ENCODE results near the gene SLITRK3. TPM values are rescaled to one million over a fixed set of nuclear protein-coding genes. Genes with fewer than 3 reads are reported as not detected.
A peak's percentile ranks its signal among the peaks of the same experiment; 100 is the strongest.

SLITRK3 gene
- 0.79 and 1.1 TPM in 2 replicates for total RNA-seq (ENCODE audit: low replicate concordance)

DNA sequence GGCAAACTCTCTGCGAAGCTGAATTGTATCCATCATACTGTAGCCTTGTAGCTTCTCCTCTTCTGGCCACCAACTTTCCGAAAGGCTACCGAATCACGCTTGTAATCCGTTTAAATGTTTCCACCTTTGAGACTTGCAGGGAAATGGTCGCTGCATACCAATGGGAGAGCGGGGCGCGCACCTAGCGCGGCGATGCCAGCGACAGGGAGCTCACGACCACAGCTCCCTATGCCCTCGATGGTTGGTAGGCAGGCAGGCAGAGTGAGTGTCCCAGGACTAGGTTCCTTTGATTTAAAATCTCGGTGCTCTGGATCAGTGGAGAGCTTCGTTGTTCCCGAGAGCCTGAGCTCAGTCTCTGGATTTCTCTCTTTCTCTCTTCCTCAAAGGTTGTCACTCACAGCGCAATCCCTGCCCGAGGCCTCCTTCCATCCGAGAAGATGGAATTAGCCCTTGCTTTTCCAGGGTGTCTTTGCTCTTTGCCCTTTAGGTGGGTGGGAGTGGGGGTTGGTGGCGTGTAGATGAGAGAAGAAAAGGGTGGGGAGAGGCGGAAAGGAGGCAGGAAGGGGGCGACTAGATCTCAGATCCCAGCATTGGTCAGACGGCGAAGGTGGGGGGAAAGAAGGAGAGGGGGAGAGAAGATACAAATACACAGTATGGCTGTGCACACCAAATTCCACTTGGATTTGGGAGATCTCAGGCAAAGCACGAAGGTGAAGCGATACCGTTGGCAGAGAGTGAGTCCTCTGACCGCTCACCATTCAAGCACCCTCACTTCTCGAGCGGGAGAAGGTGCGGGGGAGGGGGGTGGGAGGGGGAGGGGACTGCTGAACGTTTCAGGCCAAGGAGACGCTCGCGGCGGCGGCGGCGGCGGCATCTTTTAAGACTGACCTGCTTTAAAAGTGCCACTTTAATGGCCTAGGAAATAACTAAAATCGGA is at the start of gene SLITRK3:
TSS of gene SLITRK3 (minus strand) at position 745 of the 937 bp plus-strand sequence. CDS start 5,554 bp downstream, outside the sequence.
- Histone ChIP-seq H3K9ac (no peak within 1 kb of the TSS), H4K20me1 (ENCODE audit: low read depth) (peaks cover 6% of the 10 kb centered on the region), H3K4me1 (peaks cover 30% of the 10 kb centered on the region), H3K36me3 (no peaks in the 10 kb centered on the region), H3K27ac (no peak within 1 kb of the TSS), H3K4me3 (peak within 1 kb of the TSS; percentile 83), H3F3A (ENCODE audit: low read depth) (peaks cover 28% of the 10 kb centered on the region), H3K4me2 (peak within 1 kb of the TSS; percentile 98), H3K27me3 (peaks cover 71% of the 10 kb centered on the region), H3K79me2 (ENCODE audit: low read depth) (no peaks in the 10 kb centered on the region), H2AFZ (replicated peaks) (peak within 1 kb of the TSS; percentile 86), H3K9me3 (ENCODE audit: low read depth) (no peaks in the 10 kb centered on the region)
- Mint-ChIP-seq H3K4me3 (peak within 1 kb of the TSS; percentile 90), H3K4me1 (peaks cover 25% of the 10 kb centered on the region), H3K27ac (no peak within 1 kb of the TSS), H3K27me3 (ENCODE audit: insufficient read depth, low read depth) (peaks cover 30% of the 10 kb centered on the region), H3K9me3 (no peaks in the 10 kb centered on the region), H3K36me3 (no peaks in the 10 kb centered on the region)
- DNase-seq (ENCODE audit: low spot score): peak; percentile 47
- TF ChIP-seq, protein P1, sequence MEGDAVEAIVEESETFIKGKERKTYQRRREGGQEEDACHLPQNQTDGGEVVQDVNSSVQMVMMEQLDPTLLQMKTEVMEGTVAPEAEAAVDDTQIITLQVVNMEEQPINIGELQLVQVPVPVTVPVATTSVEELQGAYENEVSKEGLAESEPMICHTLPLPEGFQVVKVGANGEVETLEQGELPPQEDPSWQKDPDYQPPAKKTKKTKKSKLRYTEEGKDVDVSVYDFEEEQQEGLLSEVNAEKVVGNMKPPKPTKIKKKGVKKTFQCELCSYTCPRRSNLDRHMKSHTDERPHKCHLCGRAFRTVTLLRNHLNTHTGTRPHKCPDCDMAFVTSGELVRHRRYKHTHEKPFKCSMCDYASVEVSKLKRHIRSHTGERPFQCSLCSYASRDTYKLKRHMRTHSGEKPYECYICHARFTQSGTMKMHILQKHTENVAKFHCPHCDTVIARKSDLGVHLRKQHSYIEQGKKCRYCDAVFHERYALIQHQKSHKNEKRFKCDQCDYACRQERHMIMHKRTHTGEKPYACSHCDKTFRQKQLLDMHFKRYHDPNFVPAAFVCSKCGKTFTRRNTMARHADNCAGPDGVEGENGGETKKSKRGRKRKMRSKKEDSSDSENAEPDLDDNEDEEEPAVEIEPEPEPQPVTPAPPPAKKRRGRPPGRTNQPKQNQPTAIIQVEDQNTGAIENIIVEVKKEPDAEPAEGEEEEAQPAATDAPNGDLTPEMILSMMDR (IDR thresholded peaks at IDR 0.05): no peak
- TF ChIP-seq EZH2phosphoT487 (IDR thresholded peaks at IDR 0.05): no peak
- no peak for TF ChIP-seq EZH2 (IDR thresholded peaks at IDR 0.05)

DNA sequence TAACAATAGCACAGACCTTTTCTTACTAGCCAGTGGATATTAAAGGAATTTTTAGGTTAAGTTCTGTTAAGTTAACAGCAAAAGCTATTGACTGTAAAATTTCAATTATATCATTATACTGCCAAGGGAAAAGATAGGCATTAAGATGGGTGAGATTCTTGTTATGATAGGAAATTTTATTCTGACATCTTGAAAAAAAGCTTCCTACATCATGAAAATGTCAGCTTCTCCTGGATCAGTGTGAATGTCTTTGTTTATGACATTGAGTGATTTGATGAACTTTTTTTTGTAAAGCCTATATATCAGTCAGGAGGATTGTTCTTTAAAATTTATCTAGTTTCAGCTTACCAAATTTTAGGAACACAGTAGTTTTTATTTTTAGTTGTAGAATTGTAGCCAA is 47.4 kb upstream of the SLITRK3 start:
- no peaks in the 10 kb centered on the region for H3K9me3 ChIP-seq (ENCODE audit: low read depth)
- no peaks in the 10 kb centered on the region for H3K27me3 Mint-ChIP-seq (ENCODE audit: insufficient read depth, low read depth)
- no peaks in the 10 kb centered on the region for H3K79me2 ChIP-seq (ENCODE audit: low read depth)
- peaks cover 4% of the 10 kb centered on the region for H3K9me3 Mint-ChIP-seq
- TF ChIP-seq EZH2 (IDR thresholded peaks at IDR 0.05) (no peak), EZH2phosphoT487 (IDR thresholded peaks at IDR 0.05) (no peak)
- TF ChIP-seq, protein P1 (IDR thresholded peaks at IDR 0.05): no peak
- H3K4me3 ChIP-seq: no peak overlapping the region
- no peaks in the 10 kb centered on the region for H4K20me1 ChIP-seq (ENCODE audit: low read depth)
- no peak overlapping the region for H3K27ac Mint-ChIP-seq
- H3K4me3 Mint-ChIP-seq: no peak overlapping the region
- no peaks in the 10 kb centered on the region for H3K4me1 Mint-ChIP-seq
- no peak overlapping the region for H3K27ac ChIP-seq
- no peak overlapping the region for H2AFZ ChIP-seq (replicated peaks)
- no peaks in the 10 kb centered on the region for H3K36me3 Mint-ChIP-seq
- no peaks in the 10 kb centered on the region for H3K27me3 ChIP-seq
- H3K4me1 ChIP-seq: no peaks in the 10 kb centered on the region
- no peaks in the 10 kb centered on the region for H3K36me3 ChIP-seq
- H3K4me2 ChIP-seq: no peak overlapping the region
- no peaks in the 10 kb centered on the region for H3F3A ChIP-seq (ENCODE audit: low read depth)
- no peak overlapping the region for H3K9ac ChIP-seq
- no peak for DNase-seq (ENCODE audit: low spot score)

- no peak overlapping the region for H3K27ac ChIP-seq
- no peaks in the 10 kb centered on the region for H3K79me2 ChIP-seq (ENCODE audit: low read depth)
- H3K4me3 ChIP-seq: no peak overlapping the region
- H3K4me2 ChIP-seq: no peak overlapping the region
- H3K9ac ChIP-seq: no peak overlapping the region
- Mint-ChIP-seq H3K27me3 (ENCODE audit: insufficient read depth, low read depth) (no peaks in the 10 kb centered on the region), H3K9me3 (no peaks in the 10 kb centered on the region), H3K36me3 (no peaks in the 10 kb centered on the region), H3K4me1 (peaks cover 5% of the 10 kb centered on the region), H3K4me3 (no peak overlapping the region), H3K27ac (no peak overlapping the region)
- no peaks in the 10 kb centered on the region for H3K36me3 ChIP-seq
- H2AFZ ChIP-seq (replicated peaks): no peak overlapping the region
- H3K27me3 ChIP-seq: no peaks in the 10 kb centered on the region
- H3K9me3 ChIP-seq (ENCODE audit: low read depth): no peaks in the 10 kb centered on the region
- H3F3A ChIP-seq (ENCODE audit: low read depth): no peaks in the 10 kb centered on the region
- H4K20me1 ChIP-seq (ENCODE audit: low read depth): no peaks in the 10 kb centered on the region
- no peak for TF ChIP-seq EZH2 (IDR thresholded peaks at IDR 0.05)
- TF ChIP-seq, protein P1 (IDR thresholded peaks at IDR 0.05): no peak
- no peak for TF ChIP-seq EZH2phosphoT487 (IDR thresholded peaks at IDR 0.05)
- peaks cover 6% of the 10 kb centered on the region for H3K4me1 ChIP-seq
- peak; percentile 20 for DNase-seq (ENCODE audit: low spot score)
These were observed 37.5 kb upstream of the SLITRK3 start for GRCh38 chr3:165233501-165234195.

Data from neural progenitor cell (in vitro differentiated cells).